GM23338 (cell line): Measurements from ENCODE around the gene TNFRSF1A. TPM values are rescaled to one million over a fixed set of nuclear protein-coding genes. Genes with fewer than 3 reads are reported as not detected.

Source experiments
- ATAC-seq: fragments of 200-7000 bp; cut with Tn5 transposase; 3 replicates; pipeline ENCODE4 v1.9.1; 2020
- DNase-seq: peaks from one replicate; pipeline ENCODE4 v3.0.0-alpha.2; 2015; ENCODE audit warnings: low spot score
- H2AFZ ChIP-seq: fragments of 200-600 bp; sonication (generic); 2 replicates; pipeline ENCODE4 v1.8.0; 2016; ENCODE audit warnings: antibody characterized with exemption, mild to moderate bottlenecking, moderate library complexity
- H3F3A ChIP-seq: fragments of 200-600 bp; sonication (generic); replicated peaks from 2 replicates; pipeline ENCODE4 v1.8.0; 2017; ENCODE audit warnings: antibody characterized with exemption, mixed run types, low read depth
- H3K27ac ChIP-seq: fragments of 200-600 bp; sonication (generic); 2 replicates; pipeline ENCODE4 v1.6.1; 2016; ENCODE audit warnings: low read depth
- H3K27me3 ChIP-seq: fragments of 200-600 bp; sonication (generic); 2 replicates; pipeline ENCODE4 v1.8.0; 2016; ENCODE audit warnings: mild to moderate bottlenecking, mixed run types, moderate library complexity; ENCODE audit not compliant: insufficient read depth
- H3K36me3 ChIP-seq: fragments of 200-600 bp; sonication (generic); 2 replicates; pipeline ENCODE4 v1.8.0; 2016; ENCODE audit warnings: mild to moderate bottlenecking; ENCODE audit not compliant: insufficient read depth
- H3K4me1 ChIP-seq: fragments of 200-600 bp; sonication (generic); 2 replicates; pipeline ENCODE4 v1.8.0; 2016; ENCODE audit warnings: mild to moderate bottlenecking, moderate library complexity; ENCODE audit not compliant: insufficient read depth
- H3K4me2 ChIP-seq: fragments of 200-600 bp; sonication (generic); 2 replicates; pipeline ENCODE4 v1.7.1; 2017; ENCODE audit warnings: mixed run types
- H3K4me3 ChIP-seq: fragments of 200-600 bp; sonication (generic); 2 replicates; pipeline ENCODE4 v1.6.1; 2016; ENCODE audit warnings: mixed run types
- H3K79me2 ChIP-seq: fragments of 200-600 bp; sonication (generic); replicated peaks from 2 replicates; pipeline ENCODE4 v1.8.0; 2017; ENCODE audit warnings: mild to moderate bottlenecking; ENCODE audit not compliant: insufficient read depth
- H3K9me2 ChIP-seq: fragments of 200-600 bp; sonication (generic); 2 replicates; pipeline ENCODE4 v1.8.0; 2017; ENCODE audit not compliant: insufficient read depth
- H4K20me1 ChIP-seq: fragments of 200-600 bp; sonication (generic); replicated peaks from 2 replicates; pipeline ENCODE4 v1.8.0; 2017; ENCODE audit warnings: mild to moderate bottlenecking; ENCODE audit not compliant: insufficient read depth
- H3K27ac Mint-ChIP-seq: 2 replicates; pipeline ENCODE4 v1.8.0; 2020; ENCODE audit warnings: inconsistent platforms, mild to moderate bottlenecking, moderate library complexity, mixed read lengths
- H3K27me3 Mint-ChIP-seq: 3 replicates; pipeline ENCODE4 v1.8.0; 2022; ENCODE audit warnings: low read depth, mild to moderate bottlenecking, moderate library complexity, mixed read lengths, inconsistent platforms; ENCODE audit not compliant: insufficient read depth, poor library complexity
- H3K36me3 Mint-ChIP-seq: 3 replicates; pipeline ENCODE4 v1.8.0; 2021; ENCODE audit warnings: low read depth, mild to moderate bottlenecking, inconsistent platforms, moderate library complexity, mixed read lengths
- H3K4me1 Mint-ChIP-seq: 3 replicates; pipeline ENCODE4 v1.8.0; 2020; ENCODE audit warnings: mild to moderate bottlenecking, inconsistent platforms, mixed read lengths
- H3K4me3 Mint-ChIP-seq: 3 replicates; pipeline ENCODE4 v1.8.0; 2021; ENCODE audit warnings: moderate library complexity, mild to moderate bottlenecking, inconsistent platforms, mixed read lengths
- H3K9me3 Mint-ChIP-seq: 3 replicates; pipeline ENCODE4 v1.8.0; 2020; ENCODE audit warnings: moderate library complexity, mild to moderate bottlenecking, inconsistent platforms, mixed read lengths
- ETS1 ChIP-seq: IDR thresholded peaks from 2 replicates; pipeline ENCODE4 v1.6.1; 2016; ENCODE audit warnings: antibody characterized with exemption
- EZH2phosphoT487 ChIP-seq: fragments of 200-600 bp; sonication (generic); IDR thresholded peaks from one replicate; pipeline ENCODE4 v1.8.1; 2018; ENCODE audit warnings: antibody characterized with exemption; ENCODE audit not compliant: unreplicated experiment
- JUNB ChIP-seq: IDR thresholded peaks from one replicate; pipeline ENCODE4 v1.6.1; 2016; ENCODE audit warnings: antibody characterized with exemption; ENCODE audit not compliant: unreplicated experiment
- NANOG ChIP-seq: IDR thresholded peaks from 2 replicates; pipeline ENCODE4 v1.6.1; 2016; ENCODE audit warnings: antibody characterized with exemption, borderline replicate concordance
- POLR2AphosphoS5 ChIP-seq: IDR thresholded peaks from 2 replicates; pipeline ENCODE4 v1.6.1; 2016; ENCODE audit warnings: antibody characterized with exemption, low read depth
- REST ChIP-seq: IDR thresholded peaks from one replicate; pipeline ENCODE4 v1.6.1; 2018; ENCODE audit warnings: antibody characterized with exemption; ENCODE audit not compliant: unreplicated experiment
- STAT1 ChIP-seq: IDR thresholded peaks from one replicate; pipeline ENCODE4 v1.6.1; 2016; ENCODE audit warnings: antibody characterized with exemption; ENCODE audit not compliant: unreplicated experiment
- ZNF114 ChIP-seq: fragments of 250-450 bp; sonication (Bioruptor Pico); IDR thresholded peaks from 2 replicates; pipeline ENCODE4 v1.5.0; 2020; ENCODE audit warnings: mild to moderate bottlenecking, moderate library complexity
- ZNF331 ChIP-seq: fragments of 250-450 bp; sonication (Bioruptor Pico); IDR thresholded peaks from 2 replicates; pipeline ENCODE4 v1.5.0; 2020; ENCODE audit warnings: low read depth, mild to moderate bottlenecking, moderate library complexity
- ZNF462 ChIP-seq: fragments of 250-450 bp; sonication (Bioruptor Pico); IDR thresholded peaks from 2 replicates; pipeline ENCODE4 v1.5.0; 2020; ENCODE audit warnings: mild to moderate bottlenecking, moderate library complexity
- polyA plus RNA-seq: library from polyadenylated mRNA; unstranded; fragments of >200 nt; fragmentation: Nextera tagmentation; extraction: Ambion mirVana; gene quantifications from 2 replicates; pipeline ENCODE4 v1.2.1, GENCODE V29; 2016
- total RNA-seq: library from RNA; depleted of rRNA; stranded (reverse); fragments of >200 nt; shearing (Covaris generic); gene quantifications from 2 replicates; pipeline ENCODE4 v1.2.3, GENCODE V29; 2014

The TNFRSF1A gene
- total and polyA plus RNA-seq, 2 experiments from 2014 or later: 24.3 to 43.4 TPM

- TF ChIP-seq ZNF462 (CRISPR knock-in tag): no peak
Observed at GRCh38 chr12:6363010-6363329, 21.1 kb upstream of the TNFRSF1A start (continued).

GRCh38 chr12:6362403-6362802, 20.5 kb upstream of the TNFRSF1A start:
- Histone ChIP-seq H3K79me2 (peaks cover 40% of the 10 kb centered on the region), H3K27ac (no peak overlapping the region), H3K36me3 (no peaks in the 10 kb centered on the region), H3K4me2 (no peak overlapping the region), H3K4me1 (peaks cover 3% of the 10 kb centered on the region; the same call in 1 of the 2 replicates), H3K4me3 (no peak overlapping the region), H4K20me1 (peaks cover 19% of the 10 kb centered on the region), H2AFZ (no peak overlapping the region), H3F3A (0 out of 2 replicates have a peak, but pooled peaks cover 8% of the 10 kb centered on the region), H3K27me3 (no peaks in the 10 kb centered on the region), H3K9me2 (no peaks in the 10 kb centered on the region)
- Mint-ChIP-seq H3K9me3 (no peaks in the 10 kb centered on the region), H3K36me3 (peaks cover 59% of the 10 kb centered on the region), H3K27me3 (peaks cover 7% of the 10 kb centered on the region), H3K27ac (no peak overlapping the region; the same call in 1 of the 2 replicates), H3K4me1 (peaks cover 10% of the 10 kb centered on the region), H3K4me3 (no peak overlapping the region; the same call in 2 of the 3 replicates)
- ATAC-seq (no peak), DNase-seq (no peak)
- TF ChIP-seq POLR2AphosphoS5: no peak
- no peak for TF ChIP-seq ZNF331 (CRISPR knock-in tag)
- no peak for TF ChIP-seq NANOG
- no peak for TF ChIP-seq STAT1
- no peak for TF ChIP-seq ZNF114 (CRISPR knock-in tag)
- TF ChIP-seq REST: no peak
- TF ChIP-seq JUNB: no peak
- TF ChIP-seq EZH2phosphoT487: no peak
- TF ChIP-seq ETS1: no peak
